ENCODE measurements around the gene EHF.

- no peak for TF ChIP-seq POLR2A (IDR thresholded peaks at IDR 0.05; ENCODE audit: low read depth, low read length)
- no peak for TF ChIP-seq POLR2AphosphoS5 (IDR thresholded peaks at IDR 0.05; ENCODE audit: low read depth, low read length)
- no peak for TF ChIP-seq TAF1 (IDR thresholded peaks at IDR 0.05; ENCODE audit: low read depth, low read length)
- no peak for TF ChIP-seq PAX5 (IDR thresholded peaks at IDR 0.05; ENCODE audit: insufficient read depth, low read length, severe bottlenecking)
- TF ChIP-seq SPI1 (IDR thresholded peaks at IDR 0.05; ENCODE audit: low read depth, low read length), result no peak
Measured at GRCh38 chr11:34640050-34640923, 19.4 kb downstream of the EHF start.

Data from GM12891 (cell line).